Activated B cell treated with CpG ODN at 0.5 μM for 24 hours (primary cell): Measurements from ENCODE around the gene PIP5K1B. TPM values are rescaled to one million over a fixed set of nuclear protein-coding genes. Genes with fewer than 3 reads are reported as not detected.

ENCODE experiments used
- ATAC-seq: fragments of 200-7000 bp; cut with Tn5 transposase; one replicate; pipeline ENCODE4 v1.10.0; 2021; ENCODE audit warnings: low read depth, mild to moderate bottlenecking, moderate library complexity
- CTCF ChIA-PET: fragments of 350-600 bp; sonication (Branson Sonifier 250); formaldehyde crosslinking; loops from one replicate; lab custom pipeline; 2021; ENCODE audit warnings: antibody characterized with exemption; lab: Charles Lee
- POLR2A ChIA-PET: fragments of 350-600 bp; sonication (Branson Sonifier 250); formaldehyde crosslinking; loops from one replicate; lab custom pipeline; 2021; ENCODE audit warnings: antibody characterized with exemption; lab: Charles Lee
- DNase-seq: peaks from one replicate; pipeline ENCODE4 v3.0.0; 2022
- H3K27ac Mint-ChIP-seq: one replicate; pipeline ENCODE4 v1.8.0; 2020; ENCODE audit warnings: mixed read lengths
- H3K27me3 Mint-ChIP-seq: one replicate; pipeline ENCODE4 v1.8.0; 2021; ENCODE audit warnings: mixed read lengths
- H3K36me3 Mint-ChIP-seq: one replicate; pipeline ENCODE4 v1.8.0; 2021; ENCODE audit warnings: low read depth, mixed read lengths
- H3K4me1 Mint-ChIP-seq: one replicate; pipeline ENCODE4 v1.8.0; 2021; ENCODE audit warnings: mixed read lengths
- H3K4me3 Mint-ChIP-seq: one replicate; pipeline ENCODE4 v1.8.0; 2020; ENCODE audit warnings: mild to moderate bottlenecking, mixed read lengths
- H3K9me3 Mint-ChIP-seq: one replicate; pipeline ENCODE4 v1.8.0; 2020; ENCODE audit warnings: mixed read lengths
- CTCF ChIP-seq: fragments of 200-600 bp; IDR thresholded peaks from one replicate; pipeline ENCODE4 v1.8.0; 2022; ENCODE audit warnings: antibody characterized with exemption, mild to moderate bottlenecking
- intact Hi-C: fragments of 100-400 bp; cut with micrococcal nuclease; formaldehyde crosslinking; loops from one replicate; pipeline ENCODE4 v1.15.1; 2024
- total RNA-seq: library from RNA; stranded (reverse); gene quantifications from 2 replicates; pipeline ENCODE4 v1.2.3, GENCODE V29; 2022

PIP5K1B gene
- total RNA-seq, 1 donor from 2014 or later: 22.0 TPM

- no peak overlapping the region for H3K4me3 Mint-ChIP-seq
- no peaks in the 10 kb centered on the region for H3K27me3 Mint-ChIP-seq
- H3K27ac Mint-ChIP-seq: no peak overlapping the region
- H3K36me3 Mint-ChIP-seq: peaks cover 6% of the 10 kb centered on the region
- ChIA-PET CTCF (no interaction called here), POLR2A (no interaction called here)
- H3K4me1 Mint-ChIP-seq: peaks cover 21% of the 10 kb centered on the region
- TF ChIP-seq CTCF: no peak
- H3K9me3 Mint-ChIP-seq: no peaks in the 10 kb centered on the region
- intact Hi-C loops: no loop called here
- ATAC-seq (no peak), DNase-seq (no peak)
Observed at GRCh38 chr9:68841276-68842052, 136.4 kb downstream of the PIP5K1B start.

GRCh38 chr9:68842568-68842967 lies 137.5 kb downstream of the PIP5K1B start:
- H3K9me3 Mint-ChIP-seq: no peaks in the 10 kb centered on the region
- ChIA-PET POLR2A (interaction anchor here (1.0 kb wide), 1 partner anchor 63 kb away, joined by 3 read pairs; a partner anchor contains a TSS), CTCF (no interaction called here)
- DNase-seq (no peak), ATAC-seq (no peak)
- peaks cover 21% of the 10 kb centered on the region for H3K4me1 Mint-ChIP-seq
- H3K4me3 Mint-ChIP-seq: no peak overlapping the region
- H3K27ac Mint-ChIP-seq: no peak overlapping the region
- no peaks in the 10 kb centered on the region for H3K27me3 Mint-ChIP-seq
- intact Hi-C loops: no loop called here
- peaks cover 6% of the 10 kb centered on the region for H3K36me3 Mint-ChIP-seq
- TF ChIP-seq CTCF: no peak

- intact Hi-C loops: no loop called here
- ATAC-seq (no peak), DNase-seq (no peak)
- Mint-ChIP-seq H3K27ac (no peak overlapping the region), H3K4me3 (no peak overlapping the region), H3K9me3 (no peaks in the 10 kb centered on the region), H3K36me3 (peaks cover 6% of the 10 kb centered on the region), H3K4me1 (peaks cover 21% of the 10 kb centered on the region), H3K27me3 (no peaks in the 10 kb centered on the region)
- POLR2A ChIA-PET: interaction anchor here (1.0 kb wide), 1 partner anchor 64 kb away, joined by 3 read pairs; a partner anchor contains a TSS
- CTCF ChIA-PET: no interaction called here
- TF ChIP-seq CTCF: no peak
Observed at GRCh38 chr9:68843239-68843638, 138.2 kb downstream of the PIP5K1B start.

- peaks cover 21% of the 10 kb centered on the region for H3K4me1 Mint-ChIP-seq
- no peak overlapping the region for H3K27ac Mint-ChIP-seq
- no peak for ATAC-seq
- H3K36me3 Mint-ChIP-seq: peaks cover 6% of the 10 kb centered on the region
- no peak for DNase-seq
- H3K9me3 Mint-ChIP-seq: no peaks in the 10 kb centered on the region
- no peak for TF ChIP-seq CTCF
- no peaks in the 10 kb centered on the region for H3K27me3 Mint-ChIP-seq
- POLR2A ChIA-PET: interaction anchor here (0.7 kb wide), 1 partner anchor 8 kb away, joined by 3 read pairs; no protein-coding TSS in a partner anchor
- H3K4me3 Mint-ChIP-seq: no peak overlapping the region
- CTCF ChIA-PET: interaction anchor here (0.6 to 2.4 kb wide), 8 partner anchors 37 to 261 kb away, joined by 3 to 23 read pairs (median 6); a partner anchor contains a TSS
- intact Hi-C loops: loop anchor here (2.0 kb wide), 1 partner anchor 165 kb away; no protein-coding TSS in a partner anchor
Observed at GRCh38 chr9:68844157-68844556, 139.1 kb downstream of the PIP5K1B start.
